ENCODE measurements around the gene POU6F2.

The POU6F2 gene

GRCh38 chr7:39240864-39241263 is 263.2 kb downstream of the POU6F2 start:
- TF ChIP-seq TEAD4 (IDR thresholded peaks at IDR 0.05) = no peak
- no peak for TF ChIP-seq ZBTB7A (IDR thresholded peaks at IDR 0.05; ENCODE audit: low read depth)

GRCh38 chr7:39247576-39247975 is 269.9 kb downstream of the POU6F2 start:
- TF ChIP-seq REST (IDR thresholded peaks at IDR 0.05; ENCODE audit: low read depth) = no peak
- TF ChIP-seq EGR1 (IDR thresholded peaks at IDR 0.05) = no peak
- TF ChIP-seq NFIC (IDR thresholded peaks at IDR 0.05) = no peak
- TF ChIP-seq TEAD4 (IDR thresholded peaks at IDR 0.05) = no peak
- no peak for TF ChIP-seq CREB1 (IDR thresholded peaks at IDR 0.05; ENCODE audit: low read depth)
- no peak for TF ChIP-seq TAF1 (IDR thresholded peaks at IDR 0.05; ENCODE audit: low read depth)
- TF ChIP-seq CEBPB (IDR thresholded peaks at IDR 0.05) = no peak
- no peak for TF ChIP-seq ZBTB7A (IDR thresholded peaks at IDR 0.05; ENCODE audit: low read depth)
- no peak for TF ChIP-seq RAD21 (IDR thresholded peaks at IDR 0.05; ENCODE audit: low read depth)
- TF ChIP-seq FOXM1 (IDR thresholded peaks at IDR 0.05; ENCODE audit: borderline replicate concordance, low read depth) = no peak
- TF ChIP-seq EP300 (IDR thresholded peaks at IDR 0.05; ENCODE audit: borderline replicate concordance) = no peak
- no peak for TF ChIP-seq TCF12 (IDR thresholded peaks at IDR 0.05; ENCODE audit: low read depth)
- no peak for TF ChIP-seq YY1 (IDR thresholded peaks at IDR 0.05; ENCODE audit: low read depth)
- no peak for TF ChIP-seq MAX (IDR thresholded peaks at IDR 0.05)
- no peak for TF ChIP-seq USF1 (IDR thresholded peaks at IDR 0.05)

GRCh38 chr7:39248041-39248691 is 270.5 kb downstream of the POU6F2 start:
- TF ChIP-seq REST (IDR thresholded peaks at IDR 0.05; ENCODE audit: low read depth) = no peak
- TF ChIP-seq CEBPB (IDR thresholded peaks at IDR 0.05) = no peak
- TF ChIP-seq MAX (IDR thresholded peaks at IDR 0.05) = no peak
- no peak for TF ChIP-seq TEAD4 (IDR thresholded peaks at IDR 0.05)
- no peak for TF ChIP-seq FOXM1 (IDR thresholded peaks at IDR 0.05; ENCODE audit: borderline replicate concordance, low read depth)
- no peak for TF ChIP-seq NFIC (IDR thresholded peaks at IDR 0.05)
- no peak for TF ChIP-seq RAD21 (IDR thresholded peaks at IDR 0.05; ENCODE audit: low read depth)
- TF ChIP-seq CREB1 (IDR thresholded peaks at IDR 0.05; ENCODE audit: low read depth) = no peak
- TF ChIP-seq YY1 (IDR thresholded peaks at IDR 0.05; ENCODE audit: low read depth) = no peak
- TF ChIP-seq USF1 (IDR thresholded peaks at IDR 0.05) = no peak
- TF ChIP-seq EP300 (IDR thresholded peaks at IDR 0.05; ENCODE audit: borderline replicate concordance) = no peak
- no peak for TF ChIP-seq ZBTB7A (IDR thresholded peaks at IDR 0.05; ENCODE audit: low read depth)
- TF ChIP-seq TAF1 (IDR thresholded peaks at IDR 0.05; ENCODE audit: low read depth) = no peak
- no peak for TF ChIP-seq EGR1 (IDR thresholded peaks at IDR 0.05)
- no peak for TF ChIP-seq TCF12 (IDR thresholded peaks at IDR 0.05; ENCODE audit: low read depth)

GRCh38 chr7:39248692-39249090 is 271.0 kb downstream of the POU6F2 start:
- no peak for TF ChIP-seq CREB1 (IDR thresholded peaks at IDR 0.05; ENCODE audit: low read depth)
- no peak for TF ChIP-seq ZBTB7A (IDR thresholded peaks at IDR 0.05; ENCODE audit: low read depth)
- no peak for TF ChIP-seq TCF12 (IDR thresholded peaks at IDR 0.05; ENCODE audit: low read depth)
- no peak for TF ChIP-seq FOXM1 (IDR thresholded peaks at IDR 0.05; ENCODE audit: borderline replicate concordance, low read depth)
- TF ChIP-seq YY1 (IDR thresholded peaks at IDR 0.05; ENCODE audit: low read depth) = no peak
- no peak for TF ChIP-seq TEAD4 (IDR thresholded peaks at IDR 0.05)
- TF ChIP-seq REST (IDR thresholded peaks at IDR 0.05; ENCODE audit: low read depth) = no peak
- no peak for TF ChIP-seq EGR1 (IDR thresholded peaks at IDR 0.05)
- TF ChIP-seq NFIC (IDR thresholded peaks at IDR 0.05) = no peak
- no peak for TF ChIP-seq USF1 (IDR thresholded peaks at IDR 0.05)
- TF ChIP-seq RAD21 (IDR thresholded peaks at IDR 0.05; ENCODE audit: low read depth) = no peak
- no peak for TF ChIP-seq EP300 (IDR thresholded peaks at IDR 0.05; ENCODE audit: borderline replicate concordance)
- no peak for TF ChIP-seq MAX (IDR thresholded peaks at IDR 0.05)
- no peak for TF ChIP-seq TAF1 (IDR thresholded peaks at IDR 0.05; ENCODE audit: low read depth)
